ENCODE results near the gene RARB. TPM values are rescaled to one million over a fixed set of nuclear protein-coding genes. Genes with fewer than 3 reads are reported as not detected.

Gene RARB
- total RNA-seq, 2 donors from 2014 or later: 15.2 to 22.8 TPM

- no peak for DNase-seq (ENCODE audit: low spot score)
- Histone ChIP-seq H3K27ac (peak overlapping the region in 1 of 2 donors; percentile 68), H3K27me3 (no peaks in the 10 kb centered on the region), H3K36me3 (no peaks in the 10 kb centered on the region), H3K4me1 (peaks cover 0 to 31% of the 10 kb centered on the region in 2 donors), H3K9me3 (no peaks in the 10 kb centered on the region), H3K4me3 (no peak overlapping the region)
- no peak for TF ChIP-seq CTCF (IDR thresholded peaks at IDR 0.05)
These were observed 112.2 kb downstream of the RARB start for GRCh38 chr3:25540273-25540672.

- Histone ChIP-seq H3K9me3 (no peaks in the 10 kb centered on the region), H3K36me3 (no peaks in the 10 kb centered on the region), H3K27ac (peak overlapping the region in 1 of 2 donors; percentile 35), H3K27me3 (no peaks in the 10 kb centered on the region), H3K4me1 (peaks cover 0 to 21% of the 10 kb centered on the region in 2 donors), H3K4me3 (no peak overlapping the region)
- no peak for DNase-seq (ENCODE audit: low spot score)
- no peak for TF ChIP-seq CTCF (IDR thresholded peaks at IDR 0.05)
These were observed 114.5 kb downstream of the RARB start for GRCh38 chr3:25542492-25543039.

- Histone ChIP-seq H3K4me3 (no peak overlapping the region), H3K27me3 (no peaks in the 10 kb centered on the region), H3K4me1 (peaks cover 0 to 15% of the 10 kb centered on the region in 2 donors), H3K36me3 (no peaks in the 10 kb centered on the region), H3K9me3 (no peaks in the 10 kb centered on the region), H3K27ac (no peak overlapping the region)
- DNase-seq (ENCODE audit: low spot score): no peak
- TF ChIP-seq CTCF (IDR thresholded peaks at IDR 0.05): no peak
These were observed 119.0 kb downstream of the RARB start for GRCh38 chr3:25547103-25547502.

GRCh38 chr3:25547943-25548674 lies 120.0 kb downstream of the RARB start:
- H3K4me1 ChIP-seq: peaks cover 0 to 5% of the 10 kb centered on the region in 2 donors
- no peak for DNase-seq (ENCODE audit: low spot score)
- H3K27ac ChIP-seq: no peak overlapping the region
- no peaks in the 10 kb centered on the region for H3K36me3 ChIP-seq
- H3K4me3 ChIP-seq: no peak overlapping the region
- no peaks in the 10 kb centered on the region for H3K9me3 ChIP-seq
- no peaks in the 10 kb centered on the region for H3K27me3 ChIP-seq
- no peak for TF ChIP-seq CTCF (IDR thresholded peaks at IDR 0.05)

- Histone ChIP-seq H3K9me3 (no peaks in the 10 kb centered on the region), H3K27me3 (no peaks in the 10 kb centered on the region), H3K4me3 (no peak overlapping the region), H3K36me3 (no peaks in the 10 kb centered on the region), H3K4me1 (peaks cover 0 to 8% of the 10 kb centered on the region in 2 donors), H3K27ac (no peak overlapping the region)
- DNase-seq (ENCODE audit: low spot score): no peak
- TF ChIP-seq CTCF (IDR thresholded peaks at IDR 0.05): no peak
These were observed 120.8 kb downstream of the RARB start for GRCh38 chr3:25548836-25549235.
